CD4-positive, alpha-beta T cell treated with Interleukin-6 for 4 hours (primary cell): ENCODE results near the gene ALKBH8.
"Not testable (repeated sequence)": the region's sequence is repeated elsewhere in the genome, so short reads cannot be mapped to it uniquely, and the experiment has no call there.

Source experiments
- DNase-seq: peaks from one replicate; pipeline ENCODE4 v3.0.0-alpha.2; 2020; ENCODE audit warnings: mixed read lengths

ALKBH8 gene

DNA sequence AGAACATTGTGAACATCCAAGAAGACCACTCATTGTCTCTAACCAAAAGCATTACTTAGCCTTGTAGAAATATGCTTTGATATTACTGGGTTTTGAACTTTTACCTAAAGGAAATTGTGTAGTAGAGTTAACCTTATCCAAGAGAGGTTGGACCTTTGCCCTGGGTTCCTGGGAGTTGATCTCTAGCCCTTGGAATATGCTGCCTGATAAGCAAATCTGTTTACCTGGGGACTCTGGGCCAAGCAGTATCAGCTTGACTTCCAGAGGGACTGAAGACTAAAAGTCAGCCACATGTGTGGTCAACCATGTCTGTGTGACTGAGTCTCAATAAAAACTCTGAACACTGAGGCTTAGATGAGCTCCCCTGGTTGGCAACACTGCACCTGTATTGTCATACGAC is 63.8 kb downstream of the ALKBH8 start:
- DNase-seq, result no peak

DNA sequence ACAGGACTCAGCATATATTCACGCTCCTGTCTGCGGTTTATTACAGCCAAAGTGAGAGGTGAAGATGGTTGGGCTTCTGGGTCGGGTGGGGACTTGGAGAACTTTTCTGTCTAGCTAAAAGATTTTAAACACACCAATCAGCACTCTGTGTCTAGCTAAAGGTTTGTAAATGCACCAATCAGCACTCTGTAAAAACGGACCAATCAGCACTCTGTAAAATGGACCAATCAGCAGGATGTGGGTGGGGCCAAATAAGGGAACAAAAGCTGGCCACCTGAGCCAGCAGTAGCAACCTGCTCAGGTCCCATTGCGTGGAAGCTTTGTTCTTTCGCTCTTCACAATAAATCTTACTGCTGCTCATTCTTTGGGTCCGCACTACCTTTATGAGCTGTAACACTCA is 68.2 kb downstream of the ALKBH8 start:
- not testable (repeated sequence) for DNase-seq

DNA sequence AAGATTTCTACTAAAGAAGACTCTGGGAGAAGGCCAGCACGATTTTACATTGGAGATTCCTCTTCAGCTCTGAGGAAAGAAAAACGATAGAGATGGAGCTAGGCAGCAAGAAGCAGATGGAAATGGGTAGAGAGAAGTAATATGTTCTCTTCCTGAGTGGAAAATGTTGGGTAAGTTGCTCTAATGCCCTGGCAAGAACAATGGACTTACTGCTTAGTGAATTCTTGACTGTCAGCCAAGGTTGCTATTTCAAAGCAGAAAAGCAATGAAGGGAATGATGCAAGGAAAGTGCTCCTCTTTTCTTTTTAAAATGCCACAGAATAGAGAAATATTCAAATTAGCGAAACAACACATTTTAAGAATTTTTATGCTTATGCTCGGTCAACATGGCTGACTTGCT is 69.5 kb downstream of the ALKBH8 start:
- DNase-seq, result no peak

DNA sequence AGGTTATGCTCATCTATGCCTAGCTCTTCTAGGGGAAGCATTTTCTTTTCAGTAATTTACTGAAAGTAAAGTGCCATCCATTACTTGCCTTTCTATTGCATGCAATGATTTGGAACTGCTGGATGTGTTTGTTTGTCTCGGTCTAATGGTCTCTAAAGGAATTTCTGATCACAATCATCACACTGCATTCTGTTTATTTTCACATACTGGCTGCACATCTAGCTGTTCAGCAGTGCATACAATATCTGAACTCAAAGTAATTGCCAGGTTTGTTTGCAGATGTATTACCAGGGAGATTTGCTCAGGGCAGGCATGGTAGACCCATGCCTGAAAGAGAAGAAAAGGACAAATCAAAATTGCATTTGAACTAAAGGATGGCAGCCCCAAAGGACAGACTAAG is 71.5 kb downstream of the ALKBH8 start:
- no peak for DNase-seq

DNA sequence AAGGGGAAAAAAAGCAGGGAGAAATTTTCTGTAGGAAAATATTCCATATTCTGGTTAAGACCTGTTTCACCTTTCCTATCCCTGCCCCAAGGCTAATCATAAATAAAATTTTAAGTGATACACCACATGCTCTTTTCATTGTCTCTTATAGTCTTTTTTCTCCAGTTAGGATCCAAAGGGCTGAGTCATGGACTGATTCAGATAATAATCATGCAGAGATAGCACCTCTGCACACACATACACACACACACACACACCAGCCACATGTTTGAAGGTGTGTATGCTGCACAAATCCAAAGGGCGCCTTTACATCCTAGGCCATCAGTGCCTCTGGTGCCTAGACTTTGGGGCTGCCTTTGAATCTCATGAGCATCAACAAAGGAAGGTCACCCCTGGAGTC is 72.4 kb downstream of the ALKBH8 start:
- no peak for DNase-seq

DNA sequence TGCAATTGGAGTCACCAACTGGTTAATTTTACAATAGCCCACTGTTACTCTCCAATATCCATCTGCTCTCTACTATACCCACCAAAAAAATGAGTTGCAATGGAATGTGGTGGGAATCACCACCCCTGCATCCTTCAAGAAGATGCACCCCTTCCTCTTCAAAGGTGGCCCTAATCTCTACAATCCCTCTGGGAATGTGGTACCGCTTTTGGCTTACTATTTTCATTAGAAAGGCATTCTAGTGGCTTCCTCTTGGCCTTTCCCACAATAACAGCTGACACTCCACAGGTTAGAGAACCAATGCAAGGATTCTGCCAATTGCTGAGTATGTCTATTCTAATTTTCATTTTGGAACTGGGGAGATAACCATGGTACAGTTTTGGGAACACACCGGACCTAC is 74.7 kb downstream of the ALKBH8 start:
- DNase-seq, result no peak

DNA sequence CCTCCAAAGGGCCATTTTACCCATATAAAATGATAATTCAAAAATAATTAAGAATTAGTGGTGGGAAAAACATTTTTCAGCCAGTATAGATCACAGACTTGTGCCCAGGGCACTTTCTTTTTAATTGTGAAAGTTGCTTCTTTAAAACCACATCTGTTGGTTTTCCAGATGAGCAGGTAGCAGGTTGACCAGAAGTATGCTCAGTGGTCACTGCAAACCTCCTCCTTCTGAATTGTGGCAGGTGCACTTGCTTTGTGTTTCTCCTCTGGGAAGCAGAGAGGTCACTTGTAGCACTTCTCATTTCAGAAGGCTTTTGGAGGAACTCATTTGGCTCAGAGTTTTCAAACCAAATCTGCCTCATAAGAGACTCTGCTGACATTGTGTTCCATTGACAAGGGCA is 83.3 kb downstream of the ALKBH8 start:
- no peak for DNase-seq

DNA sequence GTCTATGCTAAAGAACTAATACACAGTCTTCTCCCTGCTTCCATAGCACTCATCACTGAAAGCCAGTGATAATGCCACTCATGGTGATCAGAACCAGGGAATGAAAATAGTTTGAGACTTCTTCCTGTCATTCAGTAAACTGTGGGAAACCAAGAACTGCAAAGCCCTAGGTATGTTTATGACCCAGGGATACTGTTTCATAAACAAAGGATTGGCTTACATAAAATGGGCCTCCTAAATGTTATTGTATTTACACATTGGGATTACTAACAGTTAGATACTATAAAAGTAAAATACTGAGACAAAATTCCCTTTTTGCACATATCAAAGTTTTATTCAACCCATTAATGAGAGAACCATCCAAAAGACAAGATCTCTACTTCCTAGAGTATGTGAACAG is 86.6 kb downstream of the ALKBH8 start:
- no peak for DNase-seq

DNA sequence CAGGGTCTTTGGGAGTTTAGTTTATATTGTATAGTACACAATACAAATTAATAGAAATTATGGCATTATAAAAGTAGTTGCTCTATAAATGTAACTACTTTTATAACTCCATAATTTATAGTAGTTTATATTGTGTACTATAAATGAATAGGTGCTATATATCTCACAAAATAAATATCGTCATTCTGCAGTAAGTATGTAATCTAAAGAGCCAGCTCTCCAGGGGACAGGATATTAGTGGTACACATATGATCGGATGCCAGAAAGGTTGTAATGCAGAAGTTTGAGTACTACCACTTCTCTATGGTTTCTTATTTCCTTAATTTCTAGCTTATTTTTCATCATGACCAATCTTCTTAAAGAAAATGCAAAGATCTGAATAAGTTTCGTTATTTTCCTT is 87.7 kb downstream of the ALKBH8 start:
- DNase-seq, result no peak

DNA sequence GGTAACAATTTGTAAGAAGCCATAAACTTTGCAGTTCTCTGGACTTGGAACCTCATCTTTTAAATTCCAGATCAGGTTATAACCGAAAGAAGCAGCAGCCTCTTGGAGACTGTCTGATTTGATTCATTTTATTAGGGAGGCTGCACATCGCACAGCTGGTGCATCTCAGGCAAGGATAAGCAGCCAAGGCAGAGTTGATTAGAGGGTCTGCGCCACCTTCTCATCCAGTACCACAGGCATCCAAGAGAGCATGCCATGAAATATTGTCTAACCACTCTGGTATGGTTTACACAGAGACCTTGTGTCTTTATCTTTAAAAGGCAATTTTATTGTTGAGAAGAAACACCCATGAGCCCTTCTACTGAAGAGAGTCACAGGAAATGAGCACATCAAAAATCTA is 91.7 kb downstream of the ALKBH8 start:
- no peak for DNase-seq

DNA sequence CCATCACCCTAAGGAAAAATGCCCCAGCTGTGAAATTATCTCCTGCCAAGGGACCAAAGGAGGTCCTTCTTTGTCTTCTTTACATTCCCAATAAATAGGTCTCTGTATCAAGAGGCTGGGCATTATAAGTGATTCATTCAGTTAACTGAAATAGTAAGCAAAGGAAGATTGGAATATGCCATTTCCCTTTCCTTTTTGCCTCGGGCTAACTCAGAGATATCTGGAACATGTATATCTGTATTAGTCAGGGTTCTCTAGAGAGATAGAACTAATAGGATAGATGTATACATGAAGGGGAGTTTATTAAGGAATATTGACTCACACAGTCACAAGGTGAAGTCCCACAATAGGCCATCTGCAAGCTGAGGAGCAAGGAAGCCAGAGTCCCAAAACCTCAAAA is 92.6 kb downstream of the ALKBH8 start:
- no peak for DNase-seq

DNA sequence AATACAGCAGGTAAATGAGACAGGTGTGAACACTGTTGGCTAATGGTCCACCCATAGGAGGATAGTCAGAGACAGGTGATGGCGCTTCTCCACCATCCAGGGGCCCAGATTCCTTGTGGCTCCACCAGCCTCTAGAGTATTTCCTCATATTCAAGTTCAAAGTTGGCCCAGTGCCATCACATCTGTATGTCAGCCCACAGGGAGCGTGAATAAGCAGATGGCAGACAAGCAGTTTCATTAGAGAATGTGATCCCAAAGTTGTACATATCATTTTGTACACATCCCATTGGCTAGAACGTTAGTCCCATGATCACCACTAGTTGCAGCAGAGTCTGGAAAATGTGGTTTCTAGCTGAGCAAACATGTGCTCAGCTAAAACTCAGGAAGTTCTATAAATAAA is 96.9 kb downstream of the ALKBH8 start:
- DNase-seq, result no peak

DNA sequence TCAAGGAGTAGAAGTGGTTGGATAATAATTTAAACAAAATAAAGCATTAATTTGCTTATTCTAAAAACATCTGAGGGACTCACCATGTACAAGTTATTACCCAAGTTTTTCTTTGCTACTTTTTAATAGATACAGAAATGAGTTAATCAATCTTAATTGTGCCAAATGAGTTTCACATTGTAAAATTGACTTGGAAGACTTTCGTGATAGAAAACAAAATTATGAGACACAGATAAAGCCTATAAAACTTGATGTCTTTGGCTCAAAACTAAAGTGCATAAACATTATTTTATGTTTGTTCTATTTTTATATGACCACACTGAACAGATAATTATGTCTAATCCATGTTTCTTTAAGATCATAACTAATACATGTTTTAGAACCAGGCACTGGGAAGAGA is 97.8 kb downstream of the ALKBH8 start:
- DNase-seq, result no peak

DNA sequence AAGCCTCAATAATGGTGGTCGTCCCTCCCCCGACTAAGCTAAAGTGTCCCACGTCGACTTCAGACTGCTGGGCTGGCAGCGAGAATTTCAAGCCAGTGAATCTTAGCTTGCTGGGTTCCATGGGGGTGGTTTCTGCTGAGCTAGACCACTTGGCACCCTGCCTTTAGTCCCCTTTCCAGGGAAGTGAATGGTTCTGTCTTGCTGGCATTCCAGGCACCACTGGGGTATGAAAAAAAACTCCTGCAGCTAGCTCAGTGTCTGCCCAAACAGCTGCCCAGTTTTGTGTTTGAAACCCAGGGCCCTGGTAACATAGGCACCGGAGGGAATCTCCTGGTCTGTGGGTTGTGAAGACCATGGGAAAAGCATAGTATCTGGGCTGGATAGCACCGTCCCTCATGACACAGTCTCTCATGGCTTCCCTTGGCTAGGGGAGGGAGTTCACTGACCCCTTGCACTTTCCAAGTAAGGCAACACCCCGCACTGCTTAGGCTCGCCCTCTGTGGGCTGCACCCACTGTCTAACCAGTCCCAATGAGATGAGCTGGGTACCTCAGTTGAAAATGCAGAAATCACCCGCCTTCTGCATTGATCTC is 99.2 kb downstream of the ALKBH8 start:
- DNase-seq, result not testable (repeated sequence)

DNA sequence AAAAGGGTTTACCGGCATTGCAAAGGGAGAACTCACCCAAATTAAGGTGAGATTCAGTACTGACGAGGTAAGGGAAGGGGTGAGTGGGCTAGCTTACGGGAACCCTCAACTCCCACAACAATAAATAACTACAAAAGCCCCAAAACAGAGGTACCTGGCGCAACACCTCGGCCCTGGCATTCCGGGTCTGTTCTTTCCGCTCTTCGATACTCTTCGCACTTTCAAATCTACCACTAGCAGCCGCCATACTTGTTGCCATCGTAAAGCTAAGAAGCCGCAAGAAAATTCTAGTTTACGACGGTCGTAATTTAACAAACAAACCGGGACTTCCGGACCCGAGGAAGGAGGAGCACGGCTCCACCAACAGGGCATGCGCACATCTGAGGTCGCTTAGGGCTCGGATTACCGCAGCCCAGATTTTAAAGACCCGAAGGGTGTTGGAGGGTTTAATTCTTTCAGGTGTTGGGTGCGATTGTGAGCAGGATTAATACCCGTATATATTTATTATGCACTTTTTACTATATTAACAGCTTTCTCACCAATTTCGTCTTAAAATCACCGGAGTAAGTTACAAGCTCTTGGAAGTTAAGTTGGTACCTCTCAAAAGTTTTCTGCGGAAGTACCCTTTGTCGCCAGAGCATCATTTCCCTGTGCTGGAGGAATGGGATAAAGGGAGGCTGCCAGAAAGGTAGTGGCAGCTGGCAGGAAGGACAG is 107.8 kb downstream of the ALKBH8 start, which contains the start of gene CWF19L2:
Gene CWF19L2, minus strand, starts transcription at position 268 of the 714 bp plus-strand sequence. Its CDS starts 9 bp downstream, at position 259.
- peak; percentile 90 for DNase-seq

DNA sequence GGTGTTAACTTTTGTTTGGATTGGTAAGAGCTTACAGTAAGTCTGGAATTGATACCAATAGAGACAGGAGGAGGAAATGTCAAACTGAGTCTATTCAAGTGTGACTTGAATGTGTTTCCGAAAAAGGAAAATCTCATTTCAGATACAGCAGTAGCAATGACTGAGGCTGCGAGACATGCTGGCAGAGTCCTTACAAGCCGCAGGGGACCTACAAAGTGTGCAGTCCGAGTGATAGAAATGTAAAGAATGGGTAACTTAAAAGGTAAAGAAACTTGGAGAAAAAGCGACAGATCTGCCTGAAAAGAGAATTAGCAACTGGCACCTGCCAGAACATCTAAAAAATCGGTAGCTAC is 108.4 kb downstream of the ALKBH8 start:
- DNase-seq, result peak; percentile 6

DNA sequence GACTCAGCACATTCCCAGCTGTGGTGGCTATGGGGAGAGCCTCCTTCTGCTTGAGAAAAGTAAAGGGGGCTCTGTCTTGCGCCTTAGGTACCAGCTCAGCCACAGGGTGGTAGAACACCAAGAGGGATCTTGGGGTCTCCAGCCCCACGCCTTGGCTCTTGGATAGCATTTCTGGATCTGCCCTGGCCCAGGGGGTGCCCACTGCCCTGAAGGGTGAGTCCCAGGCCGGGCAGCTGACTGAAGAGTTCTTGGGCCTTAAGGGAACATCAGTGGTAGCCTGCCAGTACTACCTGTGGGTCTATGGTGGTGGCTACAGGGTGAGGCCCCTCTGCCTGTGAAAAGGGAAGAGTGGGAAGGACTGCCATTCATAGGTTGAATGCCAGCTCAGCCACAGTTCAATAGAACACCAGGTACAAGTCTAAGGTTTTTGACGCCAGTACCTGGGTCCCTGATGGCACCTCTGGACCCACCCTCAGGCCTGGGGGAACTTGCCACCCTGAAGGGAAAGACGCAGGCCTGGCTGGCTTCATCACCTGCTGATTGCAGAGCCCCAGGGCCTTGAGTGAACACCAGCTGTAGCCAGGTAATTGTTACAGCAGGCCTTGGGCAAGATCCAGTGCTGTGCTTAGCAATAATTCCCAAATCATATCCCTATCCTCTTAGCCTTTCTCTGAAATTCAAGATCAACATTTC is 111.8 kb downstream of the ALKBH8 start:
- no peak for DNase-seq
